ENCODE measurements around the gene DCAF4L1.

- TF ChIP-seq, protein P1, sequence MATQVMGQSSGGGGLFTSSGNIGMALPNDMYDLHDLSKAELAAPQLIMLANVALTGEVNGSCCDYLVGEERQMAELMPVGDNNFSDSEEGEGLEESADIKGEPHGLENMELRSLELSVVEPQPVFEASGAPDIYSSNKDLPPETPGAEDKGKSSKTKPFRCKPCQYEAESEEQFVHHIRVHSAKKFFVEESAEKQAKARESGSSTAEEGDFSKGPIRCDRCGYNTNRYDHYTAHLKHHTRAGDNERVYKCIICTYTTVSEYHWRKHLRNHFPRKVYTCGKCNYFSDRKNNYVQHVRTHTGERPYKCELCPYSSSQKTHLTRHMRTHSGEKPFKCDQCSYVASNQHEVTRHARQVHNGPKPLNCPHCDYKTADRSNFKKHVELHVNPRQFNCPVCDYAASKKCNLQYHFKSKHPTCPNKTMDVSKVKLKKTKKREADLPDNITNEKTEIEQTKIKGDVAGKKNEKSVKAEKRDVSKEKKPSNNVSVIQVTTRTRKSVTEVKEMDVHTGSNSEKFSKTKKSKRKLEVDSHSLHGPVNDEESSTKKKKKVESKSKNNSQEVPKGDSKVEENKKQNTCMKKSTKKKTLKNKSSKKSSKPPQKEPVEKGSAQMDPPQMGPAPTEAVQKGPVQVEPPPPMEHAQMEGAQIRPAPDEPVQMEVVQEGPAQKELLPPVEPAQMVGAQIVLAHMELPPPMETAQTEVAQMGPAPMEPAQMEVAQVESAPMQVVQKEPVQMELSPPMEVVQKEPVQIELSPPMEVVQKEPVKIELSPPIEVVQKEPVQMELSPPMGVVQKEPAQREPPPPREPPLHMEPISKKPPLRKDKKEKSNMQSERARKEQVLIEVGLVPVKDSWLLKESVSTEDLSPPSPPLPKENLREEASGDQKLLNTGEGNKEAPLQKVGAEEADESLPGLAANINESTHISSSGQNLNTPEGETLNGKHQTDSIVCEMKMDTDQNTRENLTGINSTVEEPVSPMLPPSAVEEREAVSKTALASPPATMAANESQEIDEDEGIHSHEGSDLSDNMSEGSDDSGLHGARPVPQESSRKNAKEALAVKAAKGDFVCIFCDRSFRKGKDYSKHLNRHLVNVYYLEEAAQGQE (IDR thresholded peaks at IDR 0.05; ENCODE audit: low read depth): no peak
- TF ChIP-seq TEAD4 (IDR thresholded peaks at IDR 0.05) (no peak), RAD21 (IDR thresholded peaks at IDR 0.05; ENCODE audit: low read depth) (no peak), TAF1 (IDR thresholded peaks at IDR 0.05; ENCODE audit: low read depth) (no peak), CEBPB (IDR thresholded peaks at IDR 0.05) (no peak), EP300 (IDR thresholded peaks at IDR 0.05; ENCODE audit: borderline replicate concordance) (no peak)
These were observed 6.2 kb upstream of the DCAF4L1 start for GRCh38 chr4:41975341-41975740.
